ENCODE results near the gene TMPRSS13. TPM values are rescaled to one million over a fixed set of nuclear protein-coding genes. Genes with fewer than 3 reads are reported as not detected.

Gene TMPRSS13
- total and polyA plus RNA-seq, 2 donors = 1.5 to 3.5 TPM

DNA sequence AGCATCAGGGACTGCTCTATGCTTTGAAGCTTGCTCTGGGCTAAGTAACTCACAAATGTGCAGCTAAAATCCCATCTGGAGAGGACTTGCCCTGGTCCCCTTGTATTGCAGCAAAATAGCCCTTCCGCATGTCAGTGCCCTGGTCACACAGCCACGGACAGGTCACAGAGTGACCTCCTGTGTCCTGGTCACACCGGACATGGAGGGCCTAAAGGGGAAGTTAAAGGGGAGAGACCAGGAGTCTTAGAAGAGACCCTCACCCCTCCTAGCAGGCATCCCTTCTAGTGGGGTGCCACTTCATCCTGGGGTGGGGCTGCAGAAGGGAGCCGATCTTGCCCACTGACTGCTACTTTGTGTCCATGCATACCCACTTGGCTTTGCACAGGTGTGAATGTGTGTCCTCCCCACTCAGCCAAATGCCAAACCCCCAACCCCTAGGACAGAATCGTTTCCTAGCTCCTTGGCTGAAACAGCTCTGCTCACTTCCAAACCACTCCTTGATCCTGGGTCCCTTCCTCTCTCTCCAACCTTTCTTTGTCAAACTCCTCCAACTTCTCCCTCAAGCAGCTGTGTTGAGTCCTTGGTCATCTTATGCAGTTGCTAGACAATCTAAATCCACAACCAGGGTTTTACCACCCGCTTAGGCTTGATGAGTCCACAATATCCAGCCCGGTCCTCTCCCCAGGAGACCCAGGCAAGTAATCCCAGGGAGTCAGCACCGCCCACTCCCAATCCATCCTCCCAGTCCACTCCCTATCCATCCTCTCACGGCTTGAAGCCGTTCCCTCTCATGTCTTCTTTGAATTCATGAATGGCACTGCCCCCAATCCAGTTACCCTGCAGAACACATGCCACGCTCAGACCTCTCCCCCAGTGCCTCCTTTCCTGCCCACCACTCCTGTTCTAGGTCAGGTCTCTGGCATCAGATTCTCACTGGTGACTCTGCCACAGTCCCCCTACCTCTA, 49.4 kb downstream of the TMPRSS13 start:
- no peak overlapping the region for H3K27ac ChIP-seq (ENCODE audit: low read depth in 1 of 2, low read length in 1 of 2)
- peaks cover 9 to 67% of the 10 kb centered on the region in 2 donors for H3K27me3 ChIP-seq (ENCODE audit: control insufficient read depth in 2 of 2, insufficient read depth in 1 of 2, low read length in 1 of 2)
- DNase-seq (ENCODE audit: low read depth in 6 of 9, low spot score in 9 of 9) = no peak
- peaks cover 12 to 26% of the 10 kb centered on the region in 2 donors for H3K4me1 ChIP-seq (ENCODE audit: control insufficient read depth in 2 of 2, insufficient read depth in 2 of 2, low read length in 2 of 2)
- H3K36me3 ChIP-seq (ENCODE audit: control insufficient read depth in 2 of 2, insufficient read depth in 2 of 2, low read length in 1 of 2) = no peaks in the 10 kb centered on the region
- WGBS = 96% methylated on average over 11 of the region's 11 CpGs
- no peak overlapping the region for H3K4me3 ChIP-seq (ENCODE audit: low read length in 2 of 2)
- H3K9me3 ChIP-seq (ENCODE audit: control insufficient read depth in 2 of 2, insufficient read depth in 1 of 2, low read length in 1 of 2) = peaks cover 0 to 1% of the 10 kb centered on the region in 2 donors

DNA sequence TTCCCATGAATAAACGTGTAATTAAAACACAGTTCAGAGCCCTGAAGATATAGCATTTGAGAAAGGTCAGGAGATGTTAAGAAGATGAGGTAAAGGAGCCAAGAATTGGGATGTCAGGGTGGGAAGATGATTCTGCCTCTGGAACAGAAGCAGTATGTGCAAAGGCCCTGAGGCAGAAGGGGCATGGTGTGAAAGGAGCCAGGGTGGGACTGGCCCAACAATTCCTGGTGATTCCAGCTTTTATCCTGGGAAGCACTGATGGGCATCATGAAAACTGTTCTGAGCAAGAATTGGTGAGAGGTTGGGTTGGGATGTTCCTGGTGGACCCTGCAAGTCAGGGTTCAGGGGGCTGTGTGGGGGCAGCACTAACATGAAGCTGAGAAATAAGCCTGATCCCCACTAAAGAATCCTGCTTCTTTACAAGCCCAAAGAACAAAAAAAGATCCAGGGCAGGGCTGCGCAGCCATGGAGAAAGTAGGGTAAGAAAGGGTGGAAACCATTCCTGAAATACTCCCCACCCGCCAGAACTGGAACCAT, 50.2 kb downstream of the TMPRSS13 start:
- H3K9me3 ChIP-seq (ENCODE audit: control insufficient read depth in 2 of 2, insufficient read depth in 1 of 2, low read length in 1 of 2) = peaks cover 0 to 1% of the 10 kb centered on the region in 2 donors
- peaks cover 9 to 75% of the 10 kb centered on the region in 2 donors for H3K27me3 ChIP-seq (ENCODE audit: control insufficient read depth in 2 of 2, insufficient read depth in 1 of 2, low read length in 1 of 2)
- no peaks in the 10 kb centered on the region for H3K36me3 ChIP-seq (ENCODE audit: control insufficient read depth in 2 of 2, insufficient read depth in 2 of 2, low read length in 1 of 2)
- H3K4me3 ChIP-seq (ENCODE audit: low read length in 2 of 2) = no peak overlapping the region
- no peak for DNase-seq (ENCODE audit: low read depth in 6 of 9, low spot score in 9 of 9)
- H3K4me1 ChIP-seq (ENCODE audit: control insufficient read depth in 2 of 2, insufficient read depth in 2 of 2, low read length in 2 of 2) = peaks cover 12 to 34% of the 10 kb centered on the region in 2 donors
- WGBS = 97% methylated on average over 3 of the region's 3 CpGs
- H3K27ac ChIP-seq (ENCODE audit: low read depth in 1 of 2, low read length in 1 of 2) = no peak overlapping the region

DNA sequence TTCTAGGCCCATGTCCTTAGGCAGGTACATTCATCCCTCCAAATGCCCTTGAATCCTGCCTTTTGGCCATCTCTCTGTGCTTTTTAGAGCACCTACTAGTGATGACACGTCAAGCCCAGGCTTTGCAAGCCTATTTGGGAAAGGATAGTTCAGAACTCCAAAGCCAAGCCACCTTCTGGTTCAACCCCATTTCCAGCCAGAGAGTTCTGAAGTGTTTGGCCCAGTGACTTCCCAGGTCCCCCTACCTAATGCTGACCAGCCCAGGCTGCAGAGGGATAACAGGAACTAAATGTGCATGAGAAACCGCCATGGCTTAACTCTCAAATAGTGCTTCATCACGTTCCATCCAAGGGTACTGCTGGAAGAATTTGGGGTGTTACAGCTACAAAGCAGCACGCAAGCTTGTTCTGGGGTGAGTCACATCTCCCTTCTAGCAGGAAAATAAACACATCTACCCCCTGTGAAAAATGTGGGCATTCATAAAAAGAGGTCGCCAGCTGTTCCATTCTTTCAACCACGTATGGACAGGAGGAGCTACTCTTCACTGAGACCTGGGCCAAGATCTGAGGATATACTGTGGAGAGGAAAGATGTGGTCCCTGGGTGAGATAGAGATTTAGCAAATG, 50.8 kb downstream of the TMPRSS13 start:
- Histone ChIP-seq H3K27me3 (ENCODE audit: control insufficient read depth in 2 of 2, insufficient read depth in 1 of 2, low read length in 1 of 2) (peaks cover 9 to 81% of the 10 kb centered on the region in 2 donors), H3K36me3 (ENCODE audit: control insufficient read depth in 2 of 2, insufficient read depth in 2 of 2, low read length in 1 of 2) (no peaks in the 10 kb centered on the region), H3K9me3 (ENCODE audit: control insufficient read depth in 2 of 2, insufficient read depth in 1 of 2, low read length in 1 of 2) (peaks cover 0 to 1% of the 10 kb centered on the region in 2 donors), H3K27ac (ENCODE audit: low read depth in 1 of 2, low read length in 1 of 2) (no peak overlapping the region), H3K4me3 (ENCODE audit: low read length in 2 of 2) (no peak overlapping the region), H3K4me1 (ENCODE audit: control insufficient read depth in 2 of 2, insufficient read depth in 2 of 2, low read length in 2 of 2) (peaks cover 12 to 39% of the 10 kb centered on the region in 2 donors)
- DNase-seq (ENCODE audit: low read depth in 6 of 9, low spot score in 9 of 9) = no peak
- WGBS = 96% methylated on average over 6 of the region's 6 CpGs

DNA sequence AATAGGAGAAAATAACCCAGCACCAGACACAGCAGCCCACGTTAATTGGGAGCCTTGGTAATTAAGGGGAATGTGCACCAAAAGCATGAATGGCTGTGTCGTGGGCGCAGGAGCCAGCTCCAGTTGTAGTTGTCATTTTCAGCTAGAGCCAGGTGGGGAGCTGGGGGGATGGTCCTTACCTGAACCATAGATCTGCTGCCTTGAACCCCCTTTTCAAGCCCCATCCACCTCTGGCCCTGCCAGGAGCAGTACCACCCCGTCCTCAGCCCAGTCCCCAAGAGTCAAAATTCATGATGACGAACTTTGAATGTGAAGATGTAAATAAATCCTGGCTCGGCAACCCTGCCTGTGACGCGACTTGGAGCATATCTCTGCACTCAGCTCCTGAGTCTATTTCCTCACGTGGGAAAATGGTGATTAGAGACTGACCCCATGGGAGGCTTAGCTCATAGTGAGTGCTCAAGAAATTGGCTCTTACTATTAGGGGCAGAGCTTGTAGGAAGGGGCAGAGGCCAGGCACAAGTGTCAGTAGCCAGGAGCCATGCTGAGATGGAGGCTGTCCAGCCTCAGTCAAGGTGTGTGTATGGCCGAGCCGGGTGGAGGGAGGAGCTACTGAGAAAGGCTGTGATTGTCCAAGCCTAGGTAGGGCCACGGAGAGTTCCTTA, 52.0 kb downstream of the TMPRSS13 start:
- Histone ChIP-seq H3K4me3 (ENCODE audit: low read length in 2 of 2) (peak overlapping the region; percentile 17 to 36), H3K36me3 (ENCODE audit: control insufficient read depth in 2 of 2, insufficient read depth in 2 of 2, low read length in 1 of 2) (no peaks in the 10 kb centered on the region), H3K4me1 (ENCODE audit: control insufficient read depth in 2 of 2, insufficient read depth in 2 of 2, low read length in 2 of 2) (peaks cover 12 to 43% of the 10 kb centered on the region in 2 donors), H3K27ac (ENCODE audit: low read depth in 1 of 2, low read length in 1 of 2) (no peak overlapping the region), H3K27me3 (ENCODE audit: control insufficient read depth in 2 of 2, insufficient read depth in 1 of 2, low read length in 1 of 2) (peaks cover 9 to 84% of the 10 kb centered on the region in 2 donors), H3K9me3 (ENCODE audit: control insufficient read depth in 2 of 2, insufficient read depth in 1 of 2, low read length in 1 of 2) (peaks cover 1 to 5% of the 10 kb centered on the region in 2 donors)
- 79% methylated on average over 12 of the region's 12 CpGs for WGBS
- no peak for DNase-seq (ENCODE audit: low read depth in 6 of 9, low spot score in 9 of 9)

DNA sequence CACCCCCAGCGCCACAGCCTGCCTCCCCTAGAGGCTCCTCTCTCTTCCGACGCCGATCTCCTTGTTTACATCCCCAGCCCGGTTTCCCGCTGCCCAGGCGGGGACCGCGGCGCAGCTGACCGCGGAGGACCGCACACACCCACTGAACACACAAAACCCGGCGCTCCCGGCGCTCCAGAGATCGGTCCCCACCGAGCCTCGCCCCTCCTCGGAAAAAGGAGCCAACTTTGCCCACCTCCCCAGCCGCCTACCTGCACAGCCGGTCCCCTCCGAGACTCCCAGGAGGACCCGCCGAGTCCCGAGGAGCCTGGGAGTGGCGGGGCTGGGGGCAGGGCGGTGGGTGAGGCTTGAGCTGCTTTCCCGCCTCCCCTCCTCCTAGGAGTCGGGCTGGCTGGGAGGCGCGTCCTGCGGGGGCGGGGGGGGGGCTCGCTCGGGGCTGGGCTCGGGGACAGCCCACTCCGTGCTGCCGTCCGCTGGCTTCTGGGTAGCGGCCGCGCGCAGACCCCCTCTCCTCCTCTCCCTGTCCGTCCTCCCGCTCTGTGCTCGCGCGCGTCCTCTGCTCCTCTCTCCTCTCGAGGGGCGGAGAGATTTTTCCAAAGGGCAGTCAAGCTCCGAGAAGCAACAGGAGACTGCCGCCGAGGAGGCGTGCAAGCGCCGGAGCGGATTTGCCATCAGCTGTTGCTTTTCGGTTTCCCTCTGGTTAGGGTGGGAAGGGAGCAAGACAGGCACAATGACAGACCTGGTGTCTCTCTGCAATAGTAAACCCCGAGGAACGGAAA, 52.7 kb downstream of the TMPRSS13 start, which contains the start of gene FXYD6:
FXYD6 (minus strand) TSS at position 318 of the 779 bp plus-strand sequence. CDS start 33,882 bp downstream, outside the sequence.
- Histone ChIP-seq H3K27ac (ENCODE audit: low read depth in 1 of 2, low read length in 1 of 2) (no peak within 1 kb of the TSS), H3K4me1 (ENCODE audit: control insufficient read depth in 2 of 2, insufficient read depth in 2 of 2, low read length in 2 of 2) (peaks cover 12 to 43% of the 10 kb centered on the region in 2 donors), H3K36me3 (ENCODE audit: control insufficient read depth in 2 of 2, insufficient read depth in 2 of 2, low read length in 1 of 2) (no peaks in the 10 kb centered on the region), H3K27me3 (ENCODE audit: control insufficient read depth in 2 of 2, insufficient read depth in 1 of 2, low read length in 1 of 2) (peaks cover 9 to 85% of the 10 kb centered on the region in 2 donors), H3K4me3 (ENCODE audit: low read length in 2 of 2) (peak within 1 kb of the TSS; percentile 36 to 38), H3K9me3 (ENCODE audit: control insufficient read depth in 2 of 2, insufficient read depth in 1 of 2, low read length in 1 of 2) (peaks cover 1 to 5% of the 10 kb centered on the region in 2 donors)
- WGBS = 1% methylated on average over 63 of the region's 63 CpGs
- DNase-seq (ENCODE audit: low read depth in 6 of 9, low spot score in 9 of 9) = peak in 1 of 9 donors; percentile 29

DNA sequence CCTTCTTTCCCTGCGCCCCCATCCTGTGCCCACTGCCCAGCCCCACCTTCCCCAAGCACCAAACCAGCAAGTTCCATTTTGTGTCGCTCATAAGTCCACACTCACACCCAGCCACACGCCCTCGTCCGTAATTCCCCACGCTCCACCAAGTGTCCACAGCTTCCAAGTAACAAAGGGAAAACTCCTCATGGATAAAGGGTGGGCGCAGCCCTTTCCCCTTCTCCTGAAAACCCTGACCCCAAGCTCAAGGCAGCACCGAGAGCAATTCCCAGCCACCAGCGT, 53.2 kb downstream of the TMPRSS13 start:
- peaks cover 12 to 42% of the 10 kb centered on the region in 2 donors for H3K4me1 ChIP-seq (ENCODE audit: control insufficient read depth in 2 of 2, insufficient read depth in 2 of 2, low read length in 2 of 2)
- H3K9me3 ChIP-seq (ENCODE audit: control insufficient read depth in 2 of 2, insufficient read depth in 1 of 2, low read length in 1 of 2) = peaks cover 1 to 5% of the 10 kb centered on the region in 2 donors
- DNase-seq (ENCODE audit: low read depth in 6 of 9, low spot score in 9 of 9) = no peak
- no peak overlapping the region for H3K27ac ChIP-seq (ENCODE audit: low read depth in 1 of 2, low read length in 1 of 2)
- H3K4me3 ChIP-seq (ENCODE audit: low read length in 2 of 2) = peak overlapping the region; percentile 36 to 38
- H3K27me3 ChIP-seq (ENCODE audit: control insufficient read depth in 2 of 2, insufficient read depth in 1 of 2, low read length in 1 of 2) = peaks cover 9 to 81% of the 10 kb centered on the region in 2 donors
- WGBS = 3% methylated on average over 9 of the region's 9 CpGs
- no peaks in the 10 kb centered on the region for H3K36me3 ChIP-seq (ENCODE audit: control insufficient read depth in 2 of 2, insufficient read depth in 2 of 2, low read length in 1 of 2)

DNA sequence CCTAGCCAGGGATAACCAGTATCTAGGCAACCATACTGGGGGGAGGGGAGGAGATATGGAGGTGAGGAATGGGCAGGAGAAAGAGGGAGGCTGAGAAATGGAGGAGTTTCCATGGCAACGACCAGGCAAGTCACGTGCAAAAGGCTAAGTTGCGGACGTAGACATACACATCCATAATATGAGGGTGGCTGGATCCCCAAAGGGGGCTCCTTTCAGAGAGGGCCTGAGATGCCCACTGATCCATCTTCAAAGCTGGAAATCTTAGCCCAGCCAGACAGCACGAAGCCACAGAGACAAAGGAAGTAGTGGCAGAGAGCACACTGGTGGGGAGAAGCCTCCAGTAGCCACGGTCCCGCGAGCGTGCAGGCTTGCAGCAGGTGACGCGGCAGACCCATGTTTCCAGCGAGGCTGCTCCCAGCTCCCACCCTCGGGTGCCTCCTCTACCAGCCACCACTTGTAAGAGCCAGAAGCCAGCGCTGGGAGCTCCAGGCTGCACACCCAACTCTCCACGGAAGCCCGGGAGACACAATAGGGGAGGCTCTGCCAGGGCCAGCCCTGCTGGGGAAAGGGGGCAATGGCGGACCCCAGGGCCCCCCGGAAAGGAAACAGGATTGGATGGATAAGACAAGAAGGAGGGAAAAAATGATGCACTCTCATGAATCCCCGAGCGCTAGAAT, 53.7 kb downstream of the TMPRSS13 start:
- Histone ChIP-seq H3K4me3 (ENCODE audit: low read length in 2 of 2) (peak overlapping the region; percentile 36 to 38), H3K27ac (ENCODE audit: low read depth in 1 of 2, low read length in 1 of 2) (no peak overlapping the region), H3K9me3 (ENCODE audit: control insufficient read depth in 2 of 2, insufficient read depth in 1 of 2, low read length in 1 of 2) (peaks cover 1 to 5% of the 10 kb centered on the region in 2 donors), H3K36me3 (ENCODE audit: control insufficient read depth in 2 of 2, insufficient read depth in 2 of 2, low read length in 1 of 2) (no peaks in the 10 kb centered on the region), H3K27me3 (ENCODE audit: control insufficient read depth in 2 of 2, insufficient read depth in 1 of 2, low read length in 1 of 2) (peaks cover 9 to 80% of the 10 kb centered on the region in 2 donors), H3K4me1 (ENCODE audit: control insufficient read depth in 2 of 2, insufficient read depth in 2 of 2, low read length in 2 of 2) (peaks cover 12 to 42% of the 10 kb centered on the region in 2 donors)
- 8% methylated on average over 20 of the region's 20 CpGs for WGBS
- peak in 1 of 9 donors; percentile 39 for DNase-seq (ENCODE audit: low read depth in 6 of 9, low spot score in 9 of 9)

DNA sequence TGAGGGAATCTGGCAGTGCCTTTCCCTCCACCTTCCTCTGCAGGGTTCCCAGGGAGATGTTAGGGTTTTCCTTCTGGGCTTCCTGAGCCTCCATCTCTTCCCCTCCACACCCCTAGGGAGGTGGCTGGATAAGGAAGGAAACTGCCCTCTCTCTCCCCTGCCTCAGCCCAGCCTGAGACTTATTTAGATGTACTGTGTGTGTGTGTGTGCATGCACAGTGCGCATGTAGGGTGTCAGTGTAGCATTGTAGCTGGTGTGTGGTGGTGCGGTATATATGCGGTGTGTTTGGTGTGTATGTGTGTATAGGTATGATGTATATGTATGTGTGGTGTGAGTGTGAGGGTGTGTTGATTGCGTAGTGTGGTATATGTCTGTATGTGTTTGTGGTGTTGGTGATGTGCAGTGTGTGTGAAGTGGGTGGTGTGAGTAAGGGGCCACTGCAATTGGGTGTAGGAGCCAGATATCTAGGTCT, 54.3 kb downstream of the TMPRSS13 start:
- Histone ChIP-seq H3K4me1 (ENCODE audit: control insufficient read depth in 2 of 2, insufficient read depth in 2 of 2, low read length in 2 of 2) (peaks cover 12 to 48% of the 10 kb centered on the region in 2 donors), H3K27me3 (ENCODE audit: control insufficient read depth in 2 of 2, insufficient read depth in 1 of 2, low read length in 1 of 2) (peaks cover 9 to 77% of the 10 kb centered on the region in 2 donors), H3K36me3 (ENCODE audit: control insufficient read depth in 2 of 2, insufficient read depth in 2 of 2, low read length in 1 of 2) (no peaks in the 10 kb centered on the region), H3K27ac (ENCODE audit: low read depth in 1 of 2, low read length in 1 of 2) (no peak overlapping the region), H3K9me3 (ENCODE audit: control insufficient read depth in 2 of 2, insufficient read depth in 1 of 2, low read length in 1 of 2) (peaks cover 1 to 5% of the 10 kb centered on the region in 2 donors), H3K4me3 (ENCODE audit: low read length in 2 of 2) (no peak overlapping the region)
- 99% methylated on average over 4 of the region's 4 CpGs for WGBS
- no peak for DNase-seq (ENCODE audit: low read depth in 6 of 9, low spot score in 9 of 9)

All from thymus (tissue), 11 donors.